ENCODE data around the gene BAG3. TPM values are rescaled to one million over a fixed set of nuclear protein-coding genes. Genes with fewer than 3 reads are reported as not detected.
"Not testable (repeated sequence)": the region's sequence is repeated elsewhere in the genome, so short reads cannot be mapped to it uniquely, and the experiment has no call there.

BAG3 gene
- total RNA-seq, 1 donor, result 19.2 TPM

- no peak overlapping the region for H3K4me3 ChIP-seq (ENCODE audit: low read depth, low read length)
- no peak for DNase-seq (ENCODE audit: low read depth)
- no peak for TF ChIP-seq CTCF (IDR thresholded peaks at IDR 0.05; ENCODE audit: insufficient read depth, low read length)
These were observed 37.4 kb upstream of the BAG3 start for GRCh38 chr10:119613741-119614140.

GRCh38 chr10:119614686-119615085, 36.5 kb upstream of the BAG3 start:
- H3K4me3 ChIP-seq (ENCODE audit: low read depth, low read length), result no peak overlapping the region
- TF ChIP-seq CTCF (IDR thresholded peaks at IDR 0.05; ENCODE audit: insufficient read depth, low read length), result no peak
- DNase-seq (ENCODE audit: low read depth), result no peak

- peak; percentile 20 for DNase-seq (ENCODE audit: low read depth)
These were observed 34.2 kb upstream of the BAG3 start for GRCh38 chr10:119616882-119617570.

GRCh38 chr10:119619215-119619614, 32.0 kb upstream of the BAG3 start:
- DNase-seq (ENCODE audit: low read depth), result no peak
- TF ChIP-seq CTCF (IDR thresholded peaks at IDR 0.05; ENCODE audit: insufficient read depth, low read length), result no peak
- no peak overlapping the region for H3K4me3 ChIP-seq (ENCODE audit: low read depth, low read length)

More at GRCh38 chr10:119616882-119617570, 34.2 kb upstream of the BAG3 start:
- H3K4me3 ChIP-seq (ENCODE audit: low read depth, low read length), result no peak overlapping the region
- TF ChIP-seq CTCF (IDR thresholded peaks at IDR 0.05; ENCODE audit: insufficient read depth, low read length), result peak; percentile 27

- DNase-seq (ENCODE audit: low read depth); H3K4me3 ChIP-seq (ENCODE audit: low read depth, low read length): not testable (repeated sequence)
These were observed 31.4 kb upstream of the BAG3 start for GRCh38 chr10:119619811-119620210.

- H3K4me3 ChIP-seq (ENCODE audit: low read depth, low read length), result no peak overlapping the region
- TF ChIP-seq CTCF (IDR thresholded peaks at IDR 0.05; ENCODE audit: insufficient read depth, low read length), result no peak
- DNase-seq (ENCODE audit: low read depth), result peak; percentile 62
These were observed 30.7 kb upstream of the BAG3 start for GRCh38 chr10:119620241-119621077.

- TF ChIP-seq CTCF (IDR thresholded peaks at IDR 0.05; ENCODE audit: insufficient read depth, low read length), result no peak
These were observed 30.1 kb upstream of the BAG3 start for GRCh38 chr10:119621078-119621384.

More at GRCh38 chr10:119621078-119621384, 30.1 kb upstream of the BAG3 start:
- no peak overlapping the region for H3K4me3 ChIP-seq (ENCODE audit: low read depth, low read length)
- peak; percentile 49 for DNase-seq (ENCODE audit: low read depth)

Measured in fibroblast of the aortic adventitia (primary cell).